Erythroblast (primary cell): ENCODE results near the gene MYO9B.

Experiments used
- GATA1 ChIP-seq: IDR thresholded peaks from 2 replicates; pipeline ENCODE4 v1.6.1; 2011; ENCODE audit warnings: low read depth, mild to moderate bottlenecking, control low read depth, low read length, moderate library complexity
- POLR2A ChIP-seq: IDR thresholded peaks from 2 replicates; pipeline ENCODE4 v1.6.1; 2011; ENCODE audit warnings: mild to moderate bottlenecking, low read length

- TF ChIP-seq POLR2A (no peak), GATA1 (no peak)
These were observed 48.4 kb downstream of the MYO9B start for GRCh38 chr19:17124025-17124424.
